ENCODE data around the gene CYLD. TPM values are rescaled to one million over a fixed set of nuclear protein-coding genes. Genes with fewer than 3 reads are reported as not detected.
A peak's percentile ranks its signal among the peaks of the same experiment; 100 is the strongest.

The CYLD gene
- total RNA-seq, 1 donor from 2014 or later: 33.2 TPM

DNA sequence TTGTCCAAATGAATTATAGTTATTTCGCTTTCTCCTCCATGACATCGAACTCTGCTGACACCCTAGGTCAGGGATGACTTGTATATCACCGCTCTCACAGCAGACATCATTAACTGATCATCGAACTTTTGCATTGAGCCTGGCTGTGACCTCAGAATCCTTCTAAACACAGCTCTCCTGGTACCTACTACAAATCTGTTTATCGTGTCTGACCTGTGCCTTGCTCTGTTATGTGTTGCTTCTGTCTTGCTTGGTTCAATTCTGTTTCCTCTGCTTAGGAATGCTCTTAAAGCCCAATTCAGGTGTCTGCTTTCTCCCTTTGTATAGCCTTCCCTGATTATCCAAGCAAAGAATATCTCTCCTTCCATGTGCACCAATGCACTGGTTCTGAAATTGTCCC lies 78.3 kb downstream of the CYLD start:
- no peaks in the 10 kb centered on the region for H3K9me3 ChIP-seq
- intact Hi-C loops (cut with DNase I): no loop called here

DNA sequence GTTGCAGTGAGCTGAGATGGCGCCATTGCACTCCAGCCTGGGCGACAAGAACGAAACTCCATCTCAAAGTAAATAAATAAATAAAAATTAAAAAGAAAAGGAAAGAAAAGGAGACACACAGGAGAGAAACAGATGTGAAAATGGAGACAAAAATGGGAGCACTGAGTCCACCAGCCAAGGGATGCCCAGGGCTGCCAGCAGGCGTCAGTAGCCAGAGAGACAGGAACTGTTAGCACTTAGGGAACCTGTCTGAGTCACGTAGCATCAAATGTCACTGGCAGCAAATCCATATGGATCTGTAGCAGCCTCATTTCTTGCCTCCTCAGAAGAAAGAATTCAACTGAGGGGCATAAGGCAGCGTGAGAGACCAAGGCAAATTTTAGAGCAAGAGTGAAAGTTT lies 79.7 kb downstream of the CYLD start:
- intact Hi-C loops (cut with DNase I): no loop called here
- Histone ChIP-seq H3K27me3 (no peaks in the 10 kb centered on the region), H3K9me3 (no peaks in the 10 kb centered on the region), H3K27ac (no peak overlapping the region), H3K4me3 (no peak overlapping the region), H3K36me3 (no peaks in the 10 kb centered on the region), H3K4me1 (no peaks in the 10 kb centered on the region)
- no peak for TF ChIP-seq CTCF (IDR thresholded peaks at IDR 0.05)
- DNase-seq (ENCODE audit: low spot score in 2 of 2): no peak

More for the DNA sequence above, 78.3 kb downstream of the CYLD start:
- TF ChIP-seq CTCF (IDR thresholded peaks at IDR 0.05): no peak
- Histone ChIP-seq H3K27ac (no peak overlapping the region), H3K27me3 (no peaks in the 10 kb centered on the region), H3K4me3 (no peak overlapping the region), H3K4me1 (no peaks in the 10 kb centered on the region), H3K36me3 (no peaks in the 10 kb centered on the region)
- no peak for DNase-seq (ENCODE audit: low spot score in 2 of 2)

- Histone ChIP-seq H3K9me3 (no peaks in the 10 kb centered on the region), H3K36me3 (no peaks in the 10 kb centered on the region), H3K27me3 (no peaks in the 10 kb centered on the region), H3K4me3 (no peak overlapping the region), H3K4me1 (no peaks in the 10 kb centered on the region), H3K27ac (no peak overlapping the region)
- TF ChIP-seq CTCF (IDR thresholded peaks at IDR 0.05): no peak
- peak in 1 of 2 donors; percentile 28 for DNase-seq (ENCODE audit: low spot score in 2 of 2)
- intact Hi-C loops (cut with DNase I): no loop called here
These were observed 80.8 kb downstream of the CYLD start for GRCh38 chr16:50822671-50823070.

- peak in 1 of 2 donors; percentile 16 for DNase-seq (ENCODE audit: low spot score in 2 of 2)
- no peaks in the 10 kb centered on the region for H3K36me3 ChIP-seq
- intact Hi-C loops (cut with DNase I): no loop called here
- H3K27ac ChIP-seq: no peak overlapping the region
- no peaks in the 10 kb centered on the region for H3K27me3 ChIP-seq
- no peak for TF ChIP-seq CTCF (IDR thresholded peaks at IDR 0.05)
- H3K4me1 ChIP-seq: no peaks in the 10 kb centered on the region
- no peak overlapping the region for H3K4me3 ChIP-seq
- no peaks in the 10 kb centered on the region for H3K9me3 ChIP-seq
These were observed 85.0 kb downstream of the CYLD start for GRCh38 chr16:50826797-50827316.

DNA sequence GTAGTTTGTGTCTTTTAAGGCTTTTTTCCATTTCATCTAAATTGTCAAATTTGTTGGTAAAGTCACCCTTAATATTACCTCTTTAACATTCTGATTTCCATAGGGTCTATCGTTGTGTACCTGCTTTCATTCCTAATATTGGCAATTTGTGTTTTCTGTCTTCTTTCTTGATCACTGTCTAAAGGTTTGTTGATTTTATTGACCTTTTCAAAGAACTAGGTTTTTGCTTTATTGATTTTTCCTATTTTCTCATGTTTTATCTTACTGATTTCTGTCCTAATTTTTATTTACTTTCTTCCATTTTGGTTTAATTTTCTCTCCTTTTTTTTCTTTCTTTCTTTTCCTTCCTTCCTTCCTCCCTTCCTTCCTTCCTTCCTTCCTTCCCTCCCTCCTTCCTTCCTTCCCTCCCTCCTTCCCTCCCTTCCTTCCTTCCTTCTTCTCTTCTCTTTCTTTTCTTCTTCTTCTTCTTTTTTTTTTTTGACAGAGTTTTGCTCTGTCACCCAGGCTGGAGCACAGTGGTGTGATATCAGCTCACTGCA lies 86.3 kb downstream of the CYLD start:
- DNase-seq (ENCODE audit: low spot score in 2 of 2): no peak
- H3K4me1 ChIP-seq: no peaks in the 10 kb centered on the region
- no peaks in the 10 kb centered on the region for H3K36me3 ChIP-seq
- H3K9me3 ChIP-seq: no peaks in the 10 kb centered on the region
- no peak overlapping the region for H3K4me3 ChIP-seq
- H3K27me3 ChIP-seq: no peaks in the 10 kb centered on the region
- TF ChIP-seq CTCF (IDR thresholded peaks at IDR 0.05): no peak
- H3K27ac ChIP-seq: no peak overlapping the region
- intact Hi-C loops (cut with DNase I): no loop called here

DNA sequence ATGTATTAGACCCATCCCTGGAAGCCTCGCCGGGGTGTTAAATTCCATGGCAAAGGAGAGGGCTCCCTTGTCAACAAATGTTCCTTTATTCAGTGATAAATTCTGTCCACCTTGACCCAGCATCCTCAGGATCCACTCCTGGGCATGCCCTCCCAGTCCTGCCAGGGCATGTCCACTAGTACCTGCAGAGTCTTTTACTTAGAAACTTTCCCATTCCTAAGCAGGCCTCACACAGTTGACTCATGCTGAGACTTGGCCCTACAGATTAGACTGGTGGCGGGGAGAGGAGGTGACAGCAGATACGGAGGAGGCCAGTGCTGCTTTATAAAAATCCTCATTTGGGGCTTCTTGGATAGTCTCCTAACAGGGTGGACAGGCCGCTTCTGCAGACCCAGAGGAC lies 88.8 kb downstream of the CYLD start:
- intact Hi-C loops (cut with DNase I): no loop called here
- no peaks in the 10 kb centered on the region for H3K4me1 ChIP-seq
- H3K4me3 ChIP-seq: no peak overlapping the region
- no peaks in the 10 kb centered on the region for H3K36me3 ChIP-seq
- TF ChIP-seq CTCF (IDR thresholded peaks at IDR 0.05): no peak
- no peaks in the 10 kb centered on the region for H3K9me3 ChIP-seq
- no peak overlapping the region for H3K27ac ChIP-seq
- peak in 1 of 2 donors; percentile 19 for DNase-seq (ENCODE audit: low spot score in 2 of 2)
- H3K27me3 ChIP-seq: no peaks in the 10 kb centered on the region

All from ascending aorta (tissue), 2 donors.